ENCODE results near the gene ARHGAP15.

DNA sequence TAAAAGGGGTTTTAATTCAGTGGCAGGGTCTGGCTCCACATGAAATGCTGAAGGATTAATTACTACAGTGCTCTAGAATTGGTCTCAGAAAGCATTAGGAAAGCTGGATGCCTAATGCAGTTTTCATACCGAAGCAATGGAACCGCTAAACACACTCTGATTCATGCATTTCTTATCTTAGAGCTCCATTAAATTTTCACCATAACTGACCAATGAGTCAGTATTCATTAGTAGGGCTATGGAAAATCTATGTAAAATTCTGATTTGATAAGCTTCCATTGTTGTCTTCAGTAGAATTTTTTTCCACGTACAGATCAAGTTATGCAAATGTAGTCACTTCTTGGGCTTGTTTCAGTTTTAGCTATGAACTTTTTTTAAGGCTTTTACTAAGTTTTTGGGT, 359.9 kb downstream of the ARHGAP15 start:
- TF ChIP-seq, protein P1, sequence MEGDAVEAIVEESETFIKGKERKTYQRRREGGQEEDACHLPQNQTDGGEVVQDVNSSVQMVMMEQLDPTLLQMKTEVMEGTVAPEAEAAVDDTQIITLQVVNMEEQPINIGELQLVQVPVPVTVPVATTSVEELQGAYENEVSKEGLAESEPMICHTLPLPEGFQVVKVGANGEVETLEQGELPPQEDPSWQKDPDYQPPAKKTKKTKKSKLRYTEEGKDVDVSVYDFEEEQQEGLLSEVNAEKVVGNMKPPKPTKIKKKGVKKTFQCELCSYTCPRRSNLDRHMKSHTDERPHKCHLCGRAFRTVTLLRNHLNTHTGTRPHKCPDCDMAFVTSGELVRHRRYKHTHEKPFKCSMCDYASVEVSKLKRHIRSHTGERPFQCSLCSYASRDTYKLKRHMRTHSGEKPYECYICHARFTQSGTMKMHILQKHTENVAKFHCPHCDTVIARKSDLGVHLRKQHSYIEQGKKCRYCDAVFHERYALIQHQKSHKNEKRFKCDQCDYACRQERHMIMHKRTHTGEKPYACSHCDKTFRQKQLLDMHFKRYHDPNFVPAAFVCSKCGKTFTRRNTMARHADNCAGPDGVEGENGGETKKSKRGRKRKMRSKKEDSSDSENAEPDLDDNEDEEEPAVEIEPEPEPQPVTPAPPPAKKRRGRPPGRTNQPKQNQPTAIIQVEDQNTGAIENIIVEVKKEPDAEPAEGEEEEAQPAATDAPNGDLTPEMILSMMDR (conservative IDR thresholded peaks at IDR 0.05 in 1 of 2, IDR thresholded peaks at IDR 0.05 in 1 of 2; ENCODE audit: low read depth in 1 of 2, low read length in 2 of 2): no peak
- no peak for TF ChIP-seq EZH2 (IDR thresholded peaks at IDR 0.05; ENCODE audit: low read length, missing control alignments)

Data from fibroblast of lung (primary cell).